ENCODE results near the gene HAUS6.
"Not testable (repeated sequence)": the region's sequence is repeated elsewhere in the genome, so short reads cannot be mapped to it uniquely, and the experiment has no call there.

Gene HAUS6, protein sequence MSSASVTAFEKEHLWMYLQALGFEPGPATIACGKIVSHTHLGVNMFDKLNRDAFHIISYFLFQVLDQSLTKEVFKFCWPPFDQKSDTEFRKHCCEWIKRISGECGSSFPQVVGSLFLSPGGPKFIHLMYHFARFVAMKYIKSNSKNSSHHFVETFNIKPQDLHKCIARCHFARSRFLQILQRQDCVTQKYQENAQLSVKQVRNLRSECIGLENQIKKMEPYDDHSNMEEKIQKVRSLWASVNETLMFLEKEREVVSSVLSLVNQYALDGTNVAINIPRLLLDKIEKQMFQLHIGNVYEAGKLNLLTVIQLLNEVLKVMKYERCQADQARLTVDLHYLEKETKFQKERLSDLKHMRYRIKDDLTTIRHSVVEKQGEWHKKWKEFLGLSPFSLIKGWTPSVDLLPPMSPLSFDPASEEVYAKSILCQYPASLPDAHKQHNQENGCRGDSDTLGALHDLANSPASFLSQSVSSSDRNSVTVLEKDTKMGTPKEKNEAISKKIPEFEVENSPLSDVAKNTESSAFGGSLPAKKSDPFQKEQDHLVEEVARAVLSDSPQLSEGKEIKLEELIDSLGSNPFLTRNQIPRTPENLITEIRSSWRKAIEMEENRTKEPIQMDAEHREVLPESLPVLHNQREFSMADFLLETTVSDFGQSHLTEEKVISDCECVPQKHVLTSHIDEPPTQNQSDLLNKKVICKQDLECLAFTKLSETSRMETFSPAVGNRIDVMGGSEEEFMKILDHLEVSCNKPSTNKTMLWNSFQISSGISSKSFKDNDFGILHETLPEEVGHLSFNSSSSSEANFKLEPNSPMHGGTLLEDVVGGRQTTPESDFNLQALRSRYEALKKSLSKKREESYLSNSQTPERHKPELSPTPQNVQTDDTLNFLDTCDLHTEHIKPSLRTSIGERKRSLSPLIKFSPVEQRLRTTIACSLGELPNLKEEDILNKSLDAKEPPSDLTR

DNA sequence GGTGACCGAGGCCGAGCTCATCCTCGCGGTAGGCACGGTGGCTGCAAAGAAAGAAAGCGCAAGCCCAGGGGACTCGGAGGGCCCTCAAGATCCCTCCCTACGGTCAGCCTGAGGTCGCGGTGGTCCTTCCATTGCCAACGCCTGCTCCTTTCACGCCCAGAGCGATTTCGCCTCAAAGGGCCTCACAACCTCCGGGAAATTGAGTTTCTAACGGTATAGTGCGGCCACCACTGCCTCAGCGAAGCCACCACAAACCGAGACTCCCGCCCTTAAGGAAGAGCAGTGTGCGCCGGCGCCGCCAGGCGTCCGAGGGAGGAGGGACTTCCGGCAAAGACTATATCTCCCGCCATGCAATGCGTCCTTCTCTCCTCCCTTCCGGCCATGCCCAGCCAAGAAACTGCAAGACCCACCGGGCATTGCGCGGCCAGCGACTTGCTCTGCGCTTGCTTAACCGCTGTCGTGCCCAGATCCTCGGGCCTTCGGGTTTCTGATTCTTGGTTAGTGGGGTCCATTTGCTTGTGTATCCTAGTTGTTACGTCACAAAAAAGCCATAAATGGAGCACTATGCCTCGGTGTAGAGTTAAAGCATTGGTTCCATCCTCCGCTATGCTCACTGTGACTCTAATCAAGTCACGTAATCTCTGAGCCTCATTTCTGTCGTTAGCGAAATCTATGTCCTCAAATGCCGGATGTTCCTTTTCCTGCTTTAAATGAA lies at the start of gene HAUS6:
HAUS6 (minus strand) TSS at position 274 of the 715 bp plus-strand sequence; CDS start at position 21, 253 bp downstream.
- peak; percentile 84 for DNase-seq

DNA sequence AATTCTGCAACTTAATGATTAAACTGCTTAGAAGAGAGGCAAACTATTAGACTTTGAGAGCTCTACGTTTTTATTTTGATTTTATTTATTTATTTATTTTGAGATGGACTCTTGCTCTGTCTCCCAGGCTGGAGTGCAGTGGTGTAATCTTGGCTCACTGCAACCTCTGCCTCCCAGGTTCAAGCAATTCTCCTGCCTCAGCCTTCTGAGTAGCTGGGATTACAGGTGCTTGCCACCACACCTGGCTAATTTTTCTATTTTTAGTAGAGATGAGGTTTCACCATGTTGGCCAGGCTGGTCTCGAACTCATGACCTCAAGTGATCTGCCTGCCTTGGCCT lies 49.4 kb upstream of the HAUS6 start:
- DNase-seq: not testable (repeated sequence)

DNA sequence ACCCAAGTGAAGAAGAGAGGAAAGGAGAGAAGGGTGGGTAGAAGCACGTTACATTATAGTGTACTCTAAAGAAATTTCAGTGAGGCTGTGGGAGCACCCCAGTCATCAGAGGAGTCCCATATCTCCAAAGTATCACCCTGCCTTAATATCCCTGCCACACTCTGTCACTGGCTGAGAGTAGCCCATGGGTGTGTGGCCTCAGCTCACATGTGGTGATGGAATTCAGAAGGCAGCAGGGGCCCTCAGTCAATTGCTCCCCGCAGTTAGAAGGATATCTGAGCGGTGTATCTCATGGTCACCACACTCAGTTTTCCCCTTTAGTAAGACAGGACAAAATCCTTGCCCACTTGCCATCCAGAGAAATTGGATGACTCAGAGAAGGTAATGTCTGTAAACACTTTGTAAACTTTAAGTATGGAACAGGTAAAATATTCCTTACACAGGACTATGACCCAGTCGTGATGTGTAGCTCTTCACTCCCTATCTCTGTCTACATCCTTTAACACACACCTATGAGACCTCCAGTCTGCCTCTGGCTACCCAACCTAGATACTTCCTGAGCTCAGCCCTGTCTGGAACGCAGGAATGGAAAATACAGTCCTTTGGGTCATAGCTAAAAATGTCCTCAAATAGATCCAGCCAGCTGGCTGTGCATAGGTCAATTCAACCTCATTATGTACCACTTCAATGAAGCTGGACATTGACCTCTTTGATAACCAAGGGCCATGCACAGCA lies 48.9 kb upstream of the HAUS6 start:
- DNase-seq: no peak

DNA sequence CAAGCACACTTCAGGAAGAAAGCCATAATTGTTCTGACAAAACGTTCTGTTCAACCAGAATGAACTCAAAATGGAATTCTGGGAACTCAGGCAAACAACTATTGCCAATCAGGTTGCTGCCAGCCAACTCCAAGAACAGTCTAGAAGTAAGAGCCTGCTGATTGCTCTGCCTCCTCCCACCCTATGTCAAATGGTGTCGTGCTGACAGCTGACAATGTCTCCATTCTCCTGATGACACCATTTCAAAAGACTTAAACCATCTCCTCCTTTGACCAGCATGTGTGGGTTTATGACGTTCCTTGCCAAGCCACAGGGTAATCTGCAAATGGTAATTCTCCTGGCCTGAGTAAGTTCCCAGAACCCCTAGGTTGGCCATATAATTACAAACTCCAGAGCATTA lies 46.5 kb upstream of the HAUS6 start:
- no peak for DNase-seq

DNA sequence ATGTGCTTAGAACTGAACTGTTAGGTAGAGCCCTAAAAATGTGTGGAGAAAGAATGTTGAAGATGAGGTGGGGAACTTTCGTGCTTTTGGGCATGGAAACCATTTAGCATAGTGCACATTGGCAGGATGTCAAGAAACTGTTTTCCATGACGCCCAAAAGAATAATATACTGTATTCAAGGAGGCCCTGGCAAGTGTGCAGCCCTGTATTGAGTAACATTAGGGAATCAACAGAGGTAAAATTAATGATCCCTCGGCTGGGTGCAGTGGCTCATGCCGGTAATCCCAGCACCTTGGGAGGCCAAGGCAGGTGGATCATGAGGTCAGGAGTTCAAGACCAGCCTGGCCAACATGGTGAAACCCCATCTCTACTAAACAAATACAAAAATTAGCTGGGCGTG lies 45.5 kb upstream of the HAUS6 start:
- no peak for DNase-seq

DNA sequence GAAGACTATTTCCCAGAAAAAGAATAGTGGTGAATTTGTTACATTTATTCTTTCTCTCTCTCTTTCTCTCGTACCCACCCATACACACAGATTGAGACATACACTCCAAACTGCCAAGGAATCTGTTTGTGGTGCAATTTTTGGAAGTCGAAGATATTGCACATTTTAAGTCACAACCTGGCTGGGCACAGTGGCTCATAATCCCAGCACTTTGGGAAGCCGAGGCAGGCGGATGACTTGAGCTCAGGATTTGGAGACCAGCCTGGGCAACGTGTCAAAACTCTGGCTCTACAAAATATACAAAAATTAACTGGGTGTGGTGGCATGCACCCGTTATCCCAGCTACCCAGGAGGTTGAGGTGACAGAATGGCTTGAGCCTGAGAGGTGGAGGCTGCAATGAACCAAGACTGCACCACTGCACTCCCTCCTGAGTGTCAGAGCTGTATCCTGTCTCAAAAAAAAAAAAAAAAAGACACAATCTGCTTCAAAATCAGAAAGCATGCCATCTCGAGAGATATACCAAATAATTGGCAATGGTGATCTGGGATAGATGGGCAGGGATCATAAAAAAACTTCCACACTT lies 43.8 kb upstream of the HAUS6 start:
- no peak for DNase-seq

DNA sequence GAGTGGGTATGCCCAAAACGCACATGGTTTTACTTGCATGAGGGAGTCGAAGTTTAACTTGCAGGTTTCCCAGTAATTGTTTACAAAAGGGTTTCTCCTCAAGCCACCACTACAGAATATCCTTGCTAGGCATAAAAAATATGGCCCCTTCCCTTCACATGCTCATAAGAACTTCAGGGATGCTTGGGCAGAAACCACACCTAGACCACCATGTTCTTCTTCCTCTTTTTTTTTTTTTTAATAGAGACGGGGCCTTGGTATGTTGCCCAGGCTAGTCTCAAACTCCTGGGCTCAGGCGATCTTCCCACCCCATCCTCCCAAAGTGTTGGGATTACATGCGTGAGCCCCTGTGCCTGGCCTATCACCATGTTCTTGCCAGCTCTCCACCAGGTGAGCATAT lies 43.2 kb upstream of the HAUS6 start:
- no peak for DNase-seq

DNA sequence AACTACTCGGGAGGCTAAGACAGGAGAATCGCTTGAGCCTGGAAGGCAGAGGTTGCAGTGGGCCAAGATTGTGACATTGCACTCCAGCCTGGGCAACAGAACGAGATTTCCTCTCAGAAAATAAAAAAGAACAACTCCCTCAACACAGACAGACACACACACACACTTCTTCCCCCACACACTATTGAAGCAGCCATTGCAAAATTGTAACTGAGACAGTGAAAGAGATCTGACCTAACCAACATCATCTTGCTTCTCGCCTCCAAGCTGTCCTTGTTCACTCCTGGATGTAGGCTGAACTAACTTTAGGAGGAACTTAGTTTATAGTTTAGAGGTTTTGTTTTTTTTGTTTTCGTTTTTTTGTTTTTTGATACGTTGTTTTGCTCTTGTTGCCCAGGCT lies 37.6 kb upstream of the HAUS6 start:
- DNase-seq: no peak

DNA sequence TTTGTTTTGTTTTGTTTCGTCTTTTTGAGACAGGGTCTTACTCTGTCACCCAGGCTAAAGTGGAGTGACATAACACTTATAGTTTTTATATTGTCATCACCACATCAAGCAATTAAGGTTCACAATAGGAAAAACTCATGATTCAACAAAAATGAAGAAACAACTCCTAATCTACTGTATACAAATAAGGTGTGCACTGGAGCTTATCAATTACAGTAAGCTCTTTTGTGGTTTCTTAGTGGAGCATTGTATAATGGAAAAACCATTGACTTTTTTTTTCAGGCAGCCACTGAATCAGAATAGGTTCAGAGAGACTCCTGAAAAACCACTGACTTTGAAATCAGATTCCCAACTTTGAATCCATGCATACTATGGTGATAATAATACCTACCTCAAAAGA lies 35.4 kb upstream of the HAUS6 start:
- DNase-seq: no peak

DNA sequence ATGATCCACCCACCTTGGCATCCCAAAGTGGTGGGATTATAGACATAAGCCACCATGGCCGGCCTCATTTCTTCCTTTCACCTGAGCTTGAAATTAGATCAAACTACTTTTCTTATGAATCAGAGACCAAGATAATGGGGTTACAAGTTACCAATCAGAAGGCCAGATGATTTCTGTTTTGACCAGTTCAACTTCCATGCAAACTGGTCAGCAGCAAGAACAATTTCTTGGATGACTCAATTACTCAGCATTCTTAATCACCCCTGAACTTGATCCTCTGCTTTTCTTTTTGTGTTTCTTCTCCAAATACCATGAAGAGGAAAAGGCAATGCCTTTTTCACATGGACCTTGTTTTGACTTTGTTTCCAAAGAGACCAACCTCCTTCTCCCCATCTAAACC lies 34.6 kb upstream of the HAUS6 start:
- DNase-seq: no peak

DNA sequence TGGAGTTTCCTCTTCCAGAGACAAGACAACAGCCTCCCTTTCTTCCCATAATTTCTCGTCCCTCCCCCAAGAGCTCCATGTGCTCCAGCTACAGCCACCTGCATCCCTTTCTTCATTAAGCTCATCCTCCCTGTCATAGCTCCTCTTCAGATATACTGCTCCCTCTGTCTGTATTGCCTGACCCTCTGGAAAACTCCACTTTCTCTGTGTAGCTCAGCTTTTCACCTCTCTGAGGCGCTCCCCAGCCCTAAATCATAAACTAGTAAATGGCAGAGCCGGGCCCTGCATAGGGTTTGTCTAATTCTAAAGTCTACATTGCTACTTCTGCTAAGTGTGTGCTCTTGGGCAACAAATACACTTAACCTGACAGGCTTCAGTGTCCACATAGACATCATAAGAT lies 33.4 kb upstream of the HAUS6 start:
- no peak for DNase-seq

DNA sequence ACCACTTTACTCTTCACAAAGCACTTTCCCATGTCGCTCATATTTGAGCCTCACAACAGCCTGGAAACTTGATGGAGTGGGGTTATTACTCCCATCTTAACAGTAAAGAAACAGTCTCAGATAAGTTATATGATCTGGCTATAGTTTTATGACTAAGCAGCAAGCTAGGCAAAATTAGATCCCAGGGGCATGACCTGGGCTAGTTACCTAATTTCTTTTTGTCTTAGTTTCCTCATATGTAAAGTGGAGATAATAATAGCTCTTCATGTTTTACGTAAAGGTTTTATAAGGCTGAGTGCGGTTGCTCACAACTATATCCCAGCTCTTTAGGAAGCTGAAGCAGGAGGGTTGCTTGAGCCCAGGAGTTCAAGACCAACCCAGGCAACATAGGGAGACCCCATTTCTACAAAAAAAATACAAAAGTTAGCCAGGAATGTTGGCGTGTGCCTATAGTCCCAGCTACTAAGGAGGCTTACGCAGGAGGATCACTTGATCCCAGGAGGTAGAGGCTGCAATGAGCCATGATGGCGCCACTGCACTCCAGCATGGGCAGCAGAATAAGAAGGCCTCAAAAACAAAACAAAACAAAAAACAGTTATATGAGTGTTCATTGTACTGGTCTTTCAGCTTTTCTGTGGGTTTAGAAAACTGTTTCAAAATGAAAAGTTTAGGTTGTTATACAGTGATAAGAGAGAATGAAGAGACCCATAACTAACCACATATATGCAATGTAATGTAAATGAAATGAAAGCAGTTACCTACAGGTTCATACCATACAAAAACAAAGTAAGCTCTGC lies 31.0 kb upstream of the HAUS6 start:
- no peak for DNase-seq

DNA sequence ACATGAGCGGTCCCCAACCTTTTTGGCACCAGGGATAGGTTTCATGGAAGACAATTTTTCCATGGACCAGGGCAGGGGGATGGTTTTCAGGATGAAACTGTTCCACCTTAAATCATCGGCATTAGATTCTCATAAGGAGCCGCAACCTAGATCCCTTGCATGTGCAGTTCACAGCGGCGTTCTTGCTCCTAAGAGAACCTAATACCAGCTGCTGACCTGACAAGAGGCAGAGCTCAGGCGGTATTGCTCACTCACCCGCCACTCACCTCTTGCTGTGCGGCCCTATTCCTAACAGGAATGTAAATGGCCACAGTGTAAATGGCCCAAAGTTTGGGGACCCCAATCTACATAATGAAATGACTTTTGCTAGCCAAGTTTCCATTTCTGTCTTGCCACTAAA lies 27.7 kb upstream of the HAUS6 start:
- peak; percentile 9 for DNase-seq

DNA sequence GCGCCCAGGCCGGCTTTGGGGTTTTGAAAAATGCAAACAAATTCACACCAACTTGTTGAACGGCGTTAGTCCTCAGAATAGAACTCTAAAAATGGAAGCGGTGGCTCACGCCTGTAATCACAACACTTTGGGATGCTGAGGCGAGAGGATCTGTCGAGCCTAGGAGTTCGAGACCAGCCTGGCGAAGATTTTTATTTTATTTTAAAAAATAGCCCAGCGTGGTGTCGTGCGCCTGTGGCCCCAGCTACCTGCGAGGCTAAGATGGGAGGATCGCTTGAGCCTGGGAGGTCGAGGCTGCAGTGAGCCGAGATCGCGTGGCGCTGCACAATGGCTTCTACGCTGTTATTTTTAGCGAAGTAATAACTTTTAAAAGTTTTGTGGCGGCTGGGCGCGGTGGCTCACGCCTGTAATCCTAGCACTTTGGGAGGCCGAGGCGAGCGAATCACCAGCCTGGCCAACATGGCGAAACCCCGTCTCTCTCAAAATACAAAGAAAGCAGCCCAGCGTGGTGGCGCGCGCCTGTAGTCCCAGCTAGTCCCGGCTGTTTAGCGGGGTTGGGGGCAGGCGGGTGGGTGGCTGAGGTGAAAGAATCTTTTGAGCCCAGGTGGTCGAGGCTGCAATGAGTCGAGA lies 25.3 kb upstream of the HAUS6 start:
- no peak for DNase-seq

DNA sequence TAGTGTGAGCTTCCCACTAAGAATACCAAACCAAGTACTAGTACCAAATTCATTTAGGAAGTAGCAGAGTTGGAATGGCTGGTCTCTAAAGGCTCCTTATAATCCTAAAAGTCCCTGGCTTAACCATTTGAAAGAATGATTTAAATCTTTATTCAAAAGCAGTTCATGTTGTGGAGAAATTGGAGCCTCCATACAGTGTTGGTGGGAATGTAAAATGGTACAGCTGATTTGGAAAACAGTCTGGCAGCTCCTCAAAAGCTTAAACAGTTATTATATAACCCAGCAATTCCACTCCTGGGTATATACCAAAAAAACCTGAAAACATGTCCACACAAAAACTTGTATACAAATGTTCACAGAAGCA lies 21.7 kb upstream of the HAUS6 start:
- DNase-seq: no peak

DNA sequence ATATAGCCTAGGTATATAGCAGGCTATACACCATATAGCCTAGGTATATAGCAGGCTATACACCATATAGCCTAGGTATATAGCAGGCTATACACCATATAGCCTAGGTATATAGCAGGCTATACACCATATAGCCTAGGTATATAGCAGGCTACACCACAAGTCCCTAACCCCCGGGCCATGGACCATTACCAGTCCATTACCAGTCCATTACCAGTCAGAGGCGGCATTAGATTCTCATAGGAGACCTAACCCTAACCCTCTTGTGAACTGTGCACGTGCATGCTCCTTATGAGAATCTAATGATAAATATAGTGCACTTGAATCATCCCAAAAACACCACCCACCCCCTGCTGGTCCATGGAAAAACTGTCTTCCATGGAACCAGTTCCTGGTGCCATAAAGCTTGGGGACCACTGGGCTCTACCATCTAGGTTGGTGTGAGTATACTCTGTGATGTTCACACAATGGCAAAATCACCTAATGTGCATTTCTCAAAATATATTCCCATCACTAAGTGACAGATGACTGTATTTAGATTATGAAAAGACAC lies 19.9 kb upstream of the HAUS6 start:
- no peak for DNase-seq

DNA sequence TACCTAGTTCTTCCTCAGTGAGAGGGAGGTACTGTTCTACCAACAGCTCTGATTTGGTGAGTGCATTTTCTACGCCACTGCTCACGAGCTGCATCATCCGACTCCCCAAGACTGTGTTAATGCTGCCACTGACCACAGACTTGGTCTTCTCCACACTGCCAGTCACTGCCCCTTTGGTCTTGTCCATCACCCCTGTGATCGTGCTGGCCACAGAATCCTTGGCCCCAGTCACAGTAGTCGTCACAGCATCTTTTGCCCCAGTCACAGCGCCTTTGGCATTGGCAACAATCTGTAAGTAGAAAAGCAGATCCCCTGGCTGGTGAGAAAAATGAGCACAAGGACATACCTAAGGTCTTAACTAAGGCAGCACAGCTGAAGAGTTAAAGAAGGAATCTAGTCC lies 18.2 kb upstream of the HAUS6 start:
- DNase-seq: no peak

DNA sequence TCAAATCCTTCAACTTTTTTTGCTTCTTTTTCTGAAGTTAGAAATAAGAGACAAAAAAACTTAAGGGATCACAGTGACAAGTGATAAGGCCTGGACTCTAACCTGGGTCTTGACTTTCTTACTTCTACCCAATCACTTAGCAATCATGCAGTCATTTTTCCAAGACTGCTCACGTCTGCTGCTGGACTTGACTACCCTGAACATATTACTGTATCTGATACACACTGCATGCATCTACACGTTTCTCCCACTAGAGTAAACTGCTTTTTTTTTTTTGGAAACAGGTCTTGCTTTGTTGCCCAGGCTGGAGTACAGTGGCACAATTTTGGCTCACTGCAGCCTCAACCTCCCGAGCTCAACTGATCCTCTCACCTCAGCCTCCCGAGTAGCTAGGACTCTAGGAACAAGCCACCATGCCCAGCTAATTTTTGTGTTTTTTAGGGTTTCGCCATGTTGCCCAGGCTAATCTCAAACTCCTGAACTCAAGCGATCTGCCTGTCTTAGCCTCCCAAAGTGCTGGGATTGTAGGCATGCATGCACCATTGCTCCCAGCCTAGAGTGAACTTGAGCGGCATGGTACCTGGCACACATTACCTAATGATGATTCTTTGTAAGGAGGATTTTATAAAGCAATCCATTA lies 17.2 kb upstream of the HAUS6 start:
- no peak for DNase-seq

DNA sequence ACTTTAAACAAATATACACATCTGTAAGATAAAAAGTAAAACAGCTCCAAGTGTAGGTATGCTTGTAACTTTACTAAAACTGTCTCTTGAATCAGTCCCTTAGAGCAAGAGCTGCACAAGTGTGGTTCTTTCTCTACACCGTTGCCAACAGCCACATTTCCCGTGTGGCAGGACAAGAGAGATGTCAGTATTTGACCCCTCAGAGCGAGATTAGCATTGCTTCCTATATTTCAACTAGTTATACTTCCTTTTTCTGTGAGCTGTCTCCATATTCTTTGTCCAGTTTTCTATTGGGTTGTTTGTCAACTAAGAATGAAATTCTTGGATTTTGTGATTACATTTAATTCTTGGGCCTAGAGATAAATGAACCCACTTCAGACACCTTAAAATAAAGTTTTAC lies 16.5 kb upstream of the HAUS6 start:
- DNase-seq: no peak

DNA sequence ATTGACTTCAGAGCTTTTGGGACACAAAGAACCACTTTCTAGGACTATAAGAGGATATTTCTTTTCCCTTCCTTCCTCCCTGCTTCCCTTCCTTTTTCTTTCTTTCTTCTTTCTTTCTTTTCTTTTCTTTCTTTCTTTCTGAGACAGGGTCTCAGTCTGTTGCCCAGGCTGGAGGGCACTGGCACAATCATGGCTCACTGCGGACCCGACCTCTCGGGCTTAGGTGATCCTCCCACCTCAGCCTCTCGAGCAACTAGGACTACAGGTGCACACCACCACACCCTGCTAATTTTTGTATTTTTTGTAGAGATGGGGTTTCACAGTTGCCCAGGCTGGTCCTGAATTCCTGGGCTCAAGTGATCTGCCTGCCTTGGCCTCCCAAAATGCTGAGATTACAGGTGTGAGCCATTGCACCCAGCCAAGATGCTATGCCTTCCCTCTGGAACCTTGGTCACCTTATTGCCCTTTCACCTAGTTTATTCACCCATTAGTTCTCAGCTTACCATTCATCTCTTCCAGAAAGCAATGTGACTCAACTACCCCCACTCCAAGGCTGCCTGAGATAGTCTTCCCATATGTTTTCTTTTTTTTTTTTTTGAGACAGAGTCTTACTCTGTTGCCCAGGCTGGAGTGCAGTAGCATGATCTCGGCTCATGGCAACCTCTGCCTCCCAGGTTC lies 14.5 kb upstream of the HAUS6 start:
- no peak for DNase-seq

All from NCI-H510A treated with DMSO at 0.1 percent for 48 hours (cell line).